ENCODE measurements around the gene DBNDD1. TPM values are rescaled to one million over a fixed set of nuclear protein-coding genes. Genes with fewer than 3 reads are reported as not detected.

DBNDD1 gene
- total RNA-seq, 4 donors from 2014 or later: 2.1 to 14.3 (median 5.1) TPM

- no peak for TF ChIP-seq POLR2AphosphoS5 (IDR thresholded peaks at IDR 0.05)
- TF ChIP-seq POLR2A (IDR thresholded peaks at IDR 0.05; ENCODE audit: low read depth): no peak
- TF ChIP-seq, protein P1, sequence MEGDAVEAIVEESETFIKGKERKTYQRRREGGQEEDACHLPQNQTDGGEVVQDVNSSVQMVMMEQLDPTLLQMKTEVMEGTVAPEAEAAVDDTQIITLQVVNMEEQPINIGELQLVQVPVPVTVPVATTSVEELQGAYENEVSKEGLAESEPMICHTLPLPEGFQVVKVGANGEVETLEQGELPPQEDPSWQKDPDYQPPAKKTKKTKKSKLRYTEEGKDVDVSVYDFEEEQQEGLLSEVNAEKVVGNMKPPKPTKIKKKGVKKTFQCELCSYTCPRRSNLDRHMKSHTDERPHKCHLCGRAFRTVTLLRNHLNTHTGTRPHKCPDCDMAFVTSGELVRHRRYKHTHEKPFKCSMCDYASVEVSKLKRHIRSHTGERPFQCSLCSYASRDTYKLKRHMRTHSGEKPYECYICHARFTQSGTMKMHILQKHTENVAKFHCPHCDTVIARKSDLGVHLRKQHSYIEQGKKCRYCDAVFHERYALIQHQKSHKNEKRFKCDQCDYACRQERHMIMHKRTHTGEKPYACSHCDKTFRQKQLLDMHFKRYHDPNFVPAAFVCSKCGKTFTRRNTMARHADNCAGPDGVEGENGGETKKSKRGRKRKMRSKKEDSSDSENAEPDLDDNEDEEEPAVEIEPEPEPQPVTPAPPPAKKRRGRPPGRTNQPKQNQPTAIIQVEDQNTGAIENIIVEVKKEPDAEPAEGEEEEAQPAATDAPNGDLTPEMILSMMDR (IDR thresholded peaks at IDR 0.05): no peak
- no peak for TF ChIP-seq EP300 (IDR thresholded peaks at IDR 0.05)
- Histone ChIP-seq H3K4me3 (no peak overlapping the region), H3K4me1 (no peaks in the 10 kb centered on the region), H3K36me3 (peaks cover 6 to 99% (median 84%) of the 10 kb centered on the region in 4 donors), H3K27me3 (no peaks in the 10 kb centered on the region), H3K27ac (replicated peaks in 1 of 4) (no peak overlapping the region), H3K9me3 (no peaks in the 10 kb centered on the region)
- intact Hi-C loops (cut with DNase I): no loop called here
- 90% methylated on average over 10 of the region's 10 CpGs for WGBS
- DNase-seq (ENCODE audit: extremely low spot score): no peak
Measured at GRCh38 chr16:89958596-89958995, 60.7 kb downstream of the DBNDD1 start.

- Histone ChIP-seq H3K9me3 (no peaks in the 10 kb centered on the region), H3K4me3 (peak overlapping the region in 1 of 4 donors; percentile 27), H3K27ac (replicated peaks in 1 of 4) (no peak overlapping the region), H3K27me3 (no peaks in the 10 kb centered on the region), H3K36me3 (peaks cover 6 to 94% (median 80%) of the 10 kb centered on the region in 4 donors), H3K4me1 (no peaks in the 10 kb centered on the region)
- intact Hi-C loops (cut with DNase I): no loop called here
- no peak for DNase-seq (ENCODE audit: extremely low spot score)
- no peak for TF ChIP-seq EP300 (IDR thresholded peaks at IDR 0.05)
- no peak for TF ChIP-seq POLR2AphosphoS5 (IDR thresholded peaks at IDR 0.05)
- TF ChIP-seq, protein P1 (IDR thresholded peaks at IDR 0.05): no peak
- no peak for TF ChIP-seq POLR2A (IDR thresholded peaks at IDR 0.05; ENCODE audit: low read depth)
- 88% methylated on average over 3 of the region's 7 CpGs for WGBS
Measured at GRCh38 chr16:89958068-89958467, 61.2 kb downstream of the DBNDD1 start.

DNA sequence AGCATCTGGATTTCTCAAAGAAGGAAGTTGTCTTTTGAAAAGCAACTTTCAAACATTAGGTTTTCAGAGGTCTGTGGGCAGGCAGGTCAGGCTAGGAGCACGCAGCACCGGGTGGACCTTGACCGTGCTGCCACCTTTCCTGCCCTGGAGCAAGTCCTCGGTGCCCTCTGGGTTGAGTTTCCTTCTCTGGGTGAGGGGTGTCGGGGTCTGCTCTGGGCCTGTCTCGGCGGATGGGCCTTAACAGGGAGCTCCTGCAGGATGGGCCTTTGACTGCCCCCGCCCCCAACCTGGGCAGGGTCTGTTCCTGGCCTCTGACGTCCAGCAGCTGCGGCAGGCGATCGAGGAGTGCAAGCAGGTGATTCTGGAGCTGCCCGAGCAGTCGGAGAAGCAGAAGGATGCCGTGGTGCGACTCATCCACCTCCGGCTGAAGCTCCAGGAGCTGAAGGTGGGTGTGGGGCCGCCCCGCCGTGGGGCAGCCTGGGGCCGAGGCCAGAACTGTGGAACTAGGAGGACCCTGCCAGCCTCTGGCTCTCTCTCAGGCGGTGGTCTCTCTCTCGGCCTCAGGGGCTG is 62.0 kb downstream of the DBNDD1 start:
- TF ChIP-seq, protein P1 (IDR thresholded peaks at IDR 0.05): no peak
- TF ChIP-seq POLR2A (IDR thresholded peaks at IDR 0.05; ENCODE audit: low read depth): no peak
- TF ChIP-seq POLR2AphosphoS5 (IDR thresholded peaks at IDR 0.05): no peak
- no peak for TF ChIP-seq EP300 (IDR thresholded peaks at IDR 0.05)
- WGBS: 87% methylated on average over 9 of the region's 23 CpGs

DNA sequence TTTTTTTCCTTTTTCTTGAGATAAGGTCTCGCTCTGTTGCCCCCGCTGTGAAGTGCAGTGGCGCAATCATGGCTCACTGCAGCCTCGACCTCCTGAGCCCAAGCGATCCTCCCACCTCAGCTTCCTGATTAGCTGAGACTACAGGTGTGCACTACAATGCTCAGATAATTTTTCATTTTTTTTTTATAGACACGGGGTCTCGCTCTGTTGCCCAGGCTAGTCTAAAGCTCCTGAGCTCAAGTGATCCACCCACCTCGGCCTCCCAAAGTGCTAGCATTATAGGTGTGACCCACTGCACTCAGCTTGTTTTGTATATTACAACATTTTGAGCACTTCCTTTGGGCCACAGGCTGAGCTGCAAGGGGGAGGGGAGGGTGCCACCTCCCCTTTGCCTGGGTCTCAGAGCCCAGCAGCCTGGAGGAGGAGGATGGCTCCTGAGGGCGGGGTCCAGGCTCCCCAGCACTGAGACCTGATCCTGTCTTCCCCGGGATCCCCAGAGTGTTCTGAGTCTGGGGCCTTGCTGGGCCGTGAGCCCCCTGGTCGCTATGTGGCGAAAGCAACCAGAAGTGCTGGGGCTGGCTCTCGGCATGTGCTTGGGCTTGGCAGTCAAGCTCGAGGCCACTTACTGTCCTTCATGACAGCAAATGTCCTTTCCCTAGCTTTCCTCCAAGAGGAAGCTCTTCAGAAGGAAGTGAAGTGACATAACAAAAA is 62.6 kb downstream of the DBNDD1 start:
- DNase-seq (ENCODE audit: extremely low spot score): no peak
- intact Hi-C loops (cut with DNase I): no loop called here
- TF ChIP-seq POLR2AphosphoS5 (IDR thresholded peaks at IDR 0.05) (no peak), POLR2A (IDR thresholded peaks at IDR 0.05; ENCODE audit: low read depth) (no peak), EP300 (IDR thresholded peaks at IDR 0.05) (no peak)
- TF ChIP-seq, protein P1 (IDR thresholded peaks at IDR 0.05): no peak
- no peak overlapping the region for H3K4me3 ChIP-seq
- 86% methylated on average over 12 of the region's 15 CpGs for WGBS
- H3K9me3 ChIP-seq: no peaks in the 10 kb centered on the region
- peaks cover 6 to 80% (median 71%) of the 10 kb centered on the region in 4 donors for H3K36me3 ChIP-seq
- no peak overlapping the region for H3K27ac ChIP-seq (replicated peaks in 1 of 4)
- H3K4me1 ChIP-seq: no peaks in the 10 kb centered on the region
- H3K27me3 ChIP-seq: no peaks in the 10 kb centered on the region

More for the DNA sequence above, 62.0 kb downstream of the DBNDD1 start:
- intact Hi-C loops (cut with DNase I): no loop called here
- Histone ChIP-seq H3K4me3 (peak overlapping the region in 2 of 4 donors; percentile 14 to 27), H3K4me1 (no peaks in the 10 kb centered on the region), H3K27me3 (no peaks in the 10 kb centered on the region), H3K27ac (replicated peaks in 1 of 4) (peak overlapping the region in 1 of 4 donors; percentile 10), H3K36me3 (peaks cover 6 to 86% (median 75%) of the 10 kb centered on the region in 4 donors), H3K9me3 (no peaks in the 10 kb centered on the region)
- DNase-seq (ENCODE audit: extremely low spot score): no peak
